ENCODE measurements around the gene ITPK1.

The ITPK1 gene

DNA sequence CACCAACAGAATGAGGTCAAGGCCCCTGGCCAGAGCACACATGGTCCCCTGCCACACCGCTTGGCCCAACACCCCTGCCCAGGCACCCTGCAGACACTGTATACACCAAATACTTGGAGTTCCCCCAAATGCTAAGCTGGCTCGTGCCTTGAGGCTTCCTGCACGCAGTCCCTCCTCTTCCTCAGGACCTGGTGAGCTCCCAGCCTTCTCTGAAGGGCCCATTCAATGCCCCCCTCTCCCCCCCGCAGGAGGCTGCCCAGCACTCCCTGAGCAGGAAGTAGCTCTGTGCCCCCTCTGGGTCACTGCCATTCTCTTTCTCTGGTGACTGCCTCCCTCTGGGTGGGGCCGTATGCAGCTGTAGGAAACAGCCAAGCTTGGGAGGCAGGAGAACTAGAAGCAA, 75.3 kb downstream of the ITPK1 start:
- no peak for DNase-seq

DNA sequence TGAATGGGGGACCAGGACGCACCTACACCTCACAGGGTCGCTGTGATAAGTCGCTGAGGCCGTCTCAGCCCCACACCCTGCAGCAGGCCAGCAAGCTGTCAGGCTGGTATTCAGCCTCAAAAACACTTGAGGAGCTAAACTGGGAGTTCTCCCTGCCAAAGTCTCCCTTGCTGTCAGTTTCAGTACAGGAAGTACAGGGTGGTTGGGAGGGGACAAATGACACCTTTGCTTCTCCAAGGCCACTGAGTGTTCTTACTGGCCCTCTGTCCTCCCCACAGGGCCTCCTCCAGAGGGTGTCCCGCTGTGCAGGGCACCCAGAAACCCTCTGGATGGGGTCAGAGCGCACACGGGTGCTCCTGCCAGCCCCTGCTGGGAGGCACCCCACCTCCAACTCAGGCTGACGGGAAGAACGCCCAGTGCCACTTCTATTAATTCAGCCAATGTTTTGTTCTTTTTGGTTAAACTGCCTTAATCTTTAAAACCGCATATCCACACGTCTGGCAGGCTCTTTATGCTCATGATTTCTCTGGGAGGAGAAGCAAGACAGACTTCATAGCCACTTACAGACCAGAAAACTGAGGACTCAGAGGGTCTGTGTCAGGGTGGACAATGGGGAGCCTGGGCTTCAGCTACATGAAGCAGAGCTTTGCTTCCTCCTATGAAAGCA, 75.9 kb downstream of the ITPK1 start:
- no peak for DNase-seq

DNA sequence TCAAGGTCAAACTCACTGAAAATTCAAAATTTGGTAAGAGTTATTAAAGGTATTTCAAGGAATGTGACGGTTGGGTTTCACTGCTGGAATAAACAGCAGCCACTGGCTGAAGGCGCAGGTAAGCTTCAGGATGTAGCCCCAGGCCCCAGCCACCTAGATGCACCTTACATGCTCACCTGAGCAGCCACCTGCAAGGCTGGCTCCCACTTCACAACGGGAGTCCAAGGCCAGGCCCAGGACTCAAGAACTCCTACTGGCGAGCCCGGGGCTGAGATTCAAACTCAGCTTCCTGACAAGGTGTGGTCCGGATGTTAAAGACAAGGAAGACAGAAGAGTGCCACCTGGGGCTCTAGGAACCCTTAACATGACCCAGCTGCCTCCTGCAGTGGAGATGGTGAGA, 78.4 kb downstream of the ITPK1 start:
- DNase-seq = no peak

DNA sequence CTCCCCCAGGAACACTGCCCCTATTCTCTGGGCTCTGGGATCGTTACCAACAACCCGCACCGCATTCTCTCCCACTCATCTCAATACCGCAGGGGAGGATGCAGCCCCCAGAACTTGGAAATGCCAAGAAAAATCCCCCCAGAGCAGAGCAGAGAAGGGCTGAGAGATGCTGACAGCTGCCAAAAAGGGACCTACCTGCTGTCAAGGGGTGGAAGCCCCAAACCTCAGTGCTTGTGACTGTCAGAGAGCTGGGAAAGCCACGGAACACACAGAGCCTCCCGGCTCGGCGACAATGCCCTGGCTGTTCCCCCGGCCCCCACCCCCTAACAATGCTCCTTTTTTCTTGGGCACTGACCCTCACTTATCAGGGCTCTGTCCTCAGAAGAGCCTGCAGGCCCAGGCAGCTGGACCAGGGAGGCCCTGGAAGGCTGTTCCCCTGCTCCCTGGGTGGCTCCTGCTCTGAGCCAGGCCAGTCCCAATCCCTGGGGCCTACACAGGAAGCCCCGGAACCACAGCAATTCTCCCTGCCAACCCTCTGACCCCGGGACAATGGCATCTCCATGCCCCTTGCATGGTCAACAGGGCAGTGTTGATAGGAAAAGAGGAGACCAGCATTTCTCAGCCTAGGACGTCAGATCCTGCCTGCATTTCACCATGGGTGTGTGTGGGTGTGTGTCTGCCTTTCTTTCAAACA, 78.9 kb downstream of the ITPK1 start:
- no peak for DNase-seq

DNA sequence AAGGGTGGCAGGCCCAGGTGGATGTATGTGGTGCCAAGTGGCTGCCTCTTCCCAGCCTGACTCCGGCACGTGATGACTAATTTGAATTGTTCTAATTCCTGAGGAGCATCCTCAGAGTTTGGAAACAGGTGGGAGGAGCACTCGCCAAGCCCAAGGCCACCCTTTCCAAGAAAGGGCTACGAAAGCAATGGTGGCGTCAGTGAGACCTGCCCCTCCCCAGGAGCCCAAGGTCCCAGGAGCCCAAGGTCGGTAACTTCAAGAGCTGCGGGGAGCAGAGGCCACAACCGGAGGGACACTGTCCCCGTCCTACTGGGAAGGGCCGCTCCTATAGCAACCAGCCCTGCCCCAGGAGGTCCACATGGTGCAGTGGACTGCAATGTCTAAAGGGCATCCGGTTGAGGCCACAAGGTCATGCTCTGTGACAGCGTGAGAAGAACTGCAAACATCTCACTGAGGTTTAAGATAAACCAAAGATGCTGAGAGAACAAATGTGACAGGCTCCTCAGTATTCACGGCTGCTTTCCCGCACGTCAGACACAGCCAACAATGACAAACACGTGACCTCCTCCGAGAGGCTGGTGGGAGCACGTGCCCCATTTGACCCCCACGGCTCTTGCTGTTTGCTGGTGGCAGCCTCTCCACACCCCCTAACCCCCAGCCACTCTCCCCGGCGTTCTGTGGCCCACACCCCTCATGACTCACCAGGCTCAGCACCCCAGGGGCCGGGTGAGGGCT, 79.6 kb downstream of the ITPK1 start:
- DNase-seq = no peak

DNA sequence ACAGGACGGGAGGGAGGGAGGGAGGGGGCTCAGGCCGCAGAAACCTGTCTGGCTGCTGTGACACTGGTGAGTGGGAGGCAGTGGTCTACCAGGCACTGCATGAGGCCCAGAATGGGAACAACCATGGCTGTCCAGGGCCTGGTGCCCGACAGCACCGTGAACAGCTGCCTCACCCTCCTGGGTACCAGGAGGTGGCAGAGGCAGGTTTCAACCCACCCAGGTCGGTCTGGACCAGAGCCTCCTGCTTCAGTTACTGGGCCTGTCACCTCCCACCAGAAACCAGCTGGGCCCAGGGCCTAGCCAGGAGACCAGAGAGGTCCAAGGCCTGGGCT, 80.2 kb downstream of the ITPK1 start:
- DNase-seq = no peak

DNA sequence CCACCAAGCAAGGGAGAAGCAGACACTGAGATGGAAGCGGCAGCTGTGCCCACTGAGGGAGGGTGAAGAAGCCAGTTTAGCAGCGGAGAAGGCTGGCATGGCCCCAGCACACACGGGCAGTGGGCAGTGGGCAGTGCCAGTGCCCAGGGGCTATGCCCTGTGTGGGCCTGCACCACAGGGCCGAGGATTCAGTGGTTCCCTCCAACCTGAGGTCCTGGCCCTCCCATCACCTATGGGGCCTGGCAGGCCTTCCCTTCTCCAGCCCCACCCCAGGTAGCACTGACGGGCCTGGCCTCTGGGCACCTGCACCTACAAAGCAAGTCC, 81.1 kb downstream of the ITPK1 start:
- no peak for DNase-seq

DNA sequence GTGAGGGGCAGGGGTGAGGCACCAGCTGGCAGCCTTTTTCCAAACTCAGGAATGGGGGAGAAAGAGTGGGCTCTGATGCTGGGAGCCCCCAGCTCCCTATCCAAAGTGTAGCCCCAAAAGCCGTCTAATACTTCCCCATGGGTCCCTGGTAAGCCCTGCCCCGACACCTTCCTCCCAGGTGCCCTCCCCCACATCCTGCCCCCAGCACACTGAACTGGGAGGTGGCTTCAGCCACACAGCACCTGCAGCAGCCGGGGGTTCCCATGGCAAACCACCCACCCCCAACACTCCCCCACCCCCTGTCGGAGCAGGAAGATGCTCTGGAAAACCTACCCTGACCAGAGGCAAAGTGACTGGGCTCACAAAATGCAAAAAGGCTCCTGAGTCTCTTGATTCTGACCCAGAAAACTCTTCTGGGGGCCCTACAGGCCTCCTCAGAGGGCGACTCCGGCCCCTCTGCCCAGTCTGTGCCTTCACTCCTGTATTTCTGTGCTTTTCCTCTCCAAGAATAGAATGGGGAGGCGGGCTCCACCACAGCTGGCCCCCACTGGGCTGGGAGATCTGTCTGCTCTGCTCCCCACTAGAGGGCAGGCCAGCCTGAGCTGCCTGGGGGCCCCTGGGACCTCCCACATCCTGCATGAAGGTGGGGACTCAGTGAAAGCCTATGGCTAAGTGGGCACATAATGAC, 81.6 kb downstream of the ITPK1 start:
- peak; percentile 5 for DNase-seq

DNA sequence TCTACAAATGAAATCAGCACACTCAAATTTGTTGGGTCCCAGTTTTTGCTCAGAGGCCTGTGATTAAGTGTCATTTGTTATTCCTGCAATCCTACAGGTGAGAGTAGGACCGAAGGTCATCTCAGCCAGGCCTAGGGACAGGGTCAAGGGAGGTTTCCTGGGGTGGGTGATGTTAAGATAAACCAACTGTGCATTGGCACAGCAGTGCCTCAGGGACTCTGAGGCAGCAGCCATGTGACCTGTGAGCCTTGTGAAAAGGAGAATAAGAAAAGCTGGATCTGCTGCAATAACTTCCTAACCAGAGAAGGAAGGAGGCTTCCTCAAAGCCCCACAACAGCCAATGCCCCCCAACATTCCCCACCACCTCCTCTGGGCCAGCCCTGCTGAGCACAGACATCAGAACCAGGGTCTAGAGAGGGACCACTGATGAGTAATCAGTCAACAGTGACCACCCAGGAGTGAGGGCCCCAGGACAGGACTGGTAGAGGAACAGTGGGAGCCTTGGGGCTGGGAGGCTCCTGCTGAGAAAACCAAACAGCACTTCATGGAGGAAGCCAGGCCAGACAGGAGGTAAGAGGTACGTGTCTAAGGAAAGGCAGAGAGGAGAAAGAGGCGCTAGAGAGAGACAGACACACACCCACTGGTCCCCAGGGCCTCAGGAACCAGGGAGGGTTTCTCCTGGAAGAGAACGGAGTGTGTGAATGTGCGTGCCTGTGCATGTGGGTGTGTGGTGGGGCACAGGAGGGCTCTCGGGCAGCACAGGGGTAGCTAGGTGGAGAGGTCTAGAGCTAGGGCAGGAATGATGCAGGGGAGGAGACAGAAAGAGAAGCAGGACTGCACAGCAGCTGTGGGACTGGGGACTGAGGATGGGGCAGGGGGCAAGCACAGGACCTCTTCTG, 82.4 kb downstream of the ITPK1 start:
- no peak for DNase-seq

DNA sequence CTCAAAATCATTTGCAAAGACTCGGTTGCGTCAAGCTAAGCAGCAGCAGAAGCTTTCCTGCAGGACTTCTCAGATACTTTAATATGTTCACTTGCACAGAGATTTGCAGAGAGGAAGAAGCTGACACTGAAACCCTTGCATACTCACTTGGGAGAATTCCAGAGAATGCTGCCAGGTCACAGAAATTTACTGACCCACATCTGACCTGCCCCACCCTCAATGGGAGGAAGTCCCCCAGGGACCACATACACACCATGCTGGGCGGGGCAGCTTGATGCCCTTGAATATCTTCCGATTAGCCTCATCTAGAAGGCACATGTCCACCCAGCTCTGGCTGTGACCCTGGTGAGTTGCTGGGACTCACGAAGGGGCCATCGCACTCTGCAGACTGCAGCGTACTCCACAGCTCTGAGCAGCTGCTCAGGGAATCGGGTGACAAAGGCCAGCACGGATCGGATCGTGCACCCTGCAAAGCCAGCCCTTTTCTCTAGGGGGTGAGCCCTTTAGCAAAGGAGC, 83.2 kb downstream of the ITPK1 start:
- DNase-seq = no peak

DNA sequence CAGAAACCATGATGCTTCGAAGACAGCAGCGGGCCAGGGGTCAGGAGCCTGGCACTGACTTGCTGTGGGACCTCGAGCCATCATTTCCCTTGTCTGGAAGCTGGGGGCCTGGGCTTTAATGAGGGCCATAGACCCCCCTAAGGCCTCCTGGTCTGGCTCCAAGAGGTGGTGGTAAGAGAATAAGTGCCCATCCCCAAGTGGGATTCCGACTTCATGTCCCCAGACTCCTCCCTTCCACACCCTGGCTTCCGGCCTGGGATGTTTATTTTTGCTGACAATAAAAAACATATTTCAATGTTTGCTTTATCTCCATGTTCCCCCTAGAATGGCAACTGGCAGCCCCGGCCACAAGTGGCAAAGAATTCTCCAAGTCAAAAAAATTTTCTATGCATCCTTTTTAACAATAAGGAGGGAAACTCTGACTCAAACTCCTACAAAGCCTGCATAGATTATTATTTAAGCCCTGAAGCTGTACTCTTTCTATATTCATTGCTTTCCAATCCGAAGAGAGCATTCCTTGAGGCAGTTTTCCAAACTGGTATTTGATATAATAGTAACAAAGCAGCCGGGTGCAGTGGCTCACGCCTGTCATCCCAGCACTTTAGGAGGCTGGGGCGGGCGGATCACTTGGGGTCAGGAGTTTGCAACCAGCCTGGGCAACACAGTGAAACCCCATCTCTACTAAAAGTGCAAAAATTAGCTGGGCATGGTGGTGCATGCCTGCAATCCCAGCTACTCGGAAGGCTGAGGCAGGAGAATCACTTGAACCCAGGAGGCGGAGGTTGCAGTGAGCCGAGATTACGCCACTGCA, 84.0 kb downstream of the ITPK1 start:
- DNase-seq = no peak

DNA sequence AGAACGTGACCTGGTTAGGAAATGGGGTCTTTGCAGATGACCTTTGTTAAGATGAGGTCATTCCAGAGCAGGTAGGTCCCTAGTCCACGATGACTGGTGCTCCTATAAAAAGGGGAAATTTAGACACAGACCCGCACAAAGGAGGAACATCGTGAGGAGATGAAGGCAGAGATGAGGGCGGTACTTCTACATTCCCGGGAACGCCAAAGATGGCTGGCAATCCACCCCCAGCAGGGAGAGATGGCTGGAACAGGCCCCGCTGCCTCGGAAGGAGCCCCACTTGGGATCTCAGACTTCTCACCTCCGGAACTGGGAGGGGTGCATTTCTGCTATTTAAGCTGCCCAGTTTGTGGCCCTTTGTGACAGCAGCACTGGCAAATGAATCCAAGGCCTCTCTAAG, 85.0 kb downstream of the ITPK1 start:
- no peak for DNase-seq

DNA sequence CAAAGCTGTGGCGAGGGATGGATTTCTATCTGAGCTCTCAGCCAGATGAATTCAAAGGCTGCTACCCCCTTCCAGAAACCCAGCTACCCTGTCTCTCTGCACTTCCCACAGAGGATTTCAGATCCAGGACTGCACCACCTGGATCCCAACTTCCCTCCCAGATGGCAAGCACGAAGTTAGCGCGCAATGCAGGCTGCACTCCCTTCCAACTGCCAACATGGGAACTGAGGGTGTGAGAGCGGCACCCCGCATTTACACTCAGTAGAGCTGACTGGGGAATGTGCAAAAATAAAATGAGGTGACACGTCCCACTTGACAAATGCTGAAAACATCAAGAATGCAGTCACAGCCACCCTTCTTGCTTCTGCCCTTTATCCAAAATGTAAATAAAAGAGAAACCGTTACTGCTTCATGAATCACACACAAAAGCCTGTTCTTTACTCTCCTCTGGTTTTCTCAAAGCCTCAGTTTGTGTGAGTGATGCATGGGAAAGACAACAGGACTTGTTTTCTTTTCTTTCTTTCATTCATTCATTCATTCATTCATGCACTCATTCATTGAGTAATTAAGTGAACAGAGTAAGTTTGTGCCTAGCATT, 85.7 kb downstream of the ITPK1 start:
- DNase-seq = no peak

DNA sequence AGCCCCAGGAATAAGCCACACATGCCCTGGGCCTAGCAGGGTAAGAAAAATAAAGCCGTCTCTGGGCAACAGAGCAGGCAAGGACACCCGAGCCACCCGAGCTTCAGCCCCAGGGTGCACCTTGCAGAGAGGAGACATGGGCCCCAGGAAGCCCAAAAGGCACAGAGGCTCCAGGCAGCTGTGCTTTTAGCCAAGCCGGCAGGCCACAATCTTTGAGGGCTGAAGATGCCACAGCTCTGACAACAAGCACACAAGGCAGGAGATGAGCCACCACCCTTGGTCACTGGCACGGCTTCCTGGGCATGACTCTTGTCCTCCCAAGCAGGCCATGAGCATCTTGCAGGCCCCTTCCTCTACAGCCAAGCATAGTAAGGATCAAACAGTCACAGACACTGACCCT, 86.3 kb downstream of the ITPK1 start:
- no peak for DNase-seq

DNA sequence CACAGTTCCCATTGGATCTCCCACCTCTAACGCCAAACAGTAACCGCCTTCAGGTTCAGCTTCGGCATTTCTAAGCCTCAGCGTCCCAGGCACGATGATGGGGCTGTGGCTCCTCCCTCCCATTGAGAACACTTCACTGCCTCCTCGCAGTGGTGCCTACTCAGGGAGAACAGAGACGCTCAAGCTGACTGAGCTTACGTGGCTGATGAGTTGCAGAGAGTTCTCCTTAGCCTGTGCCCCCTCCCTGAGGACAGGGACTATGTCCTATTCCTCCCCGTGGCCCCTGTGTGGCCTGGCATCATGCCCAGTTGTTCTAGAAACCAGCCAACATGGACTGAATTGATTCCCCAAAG, 87.0 kb downstream of the ITPK1 start:
- no peak for DNase-seq

DNA sequence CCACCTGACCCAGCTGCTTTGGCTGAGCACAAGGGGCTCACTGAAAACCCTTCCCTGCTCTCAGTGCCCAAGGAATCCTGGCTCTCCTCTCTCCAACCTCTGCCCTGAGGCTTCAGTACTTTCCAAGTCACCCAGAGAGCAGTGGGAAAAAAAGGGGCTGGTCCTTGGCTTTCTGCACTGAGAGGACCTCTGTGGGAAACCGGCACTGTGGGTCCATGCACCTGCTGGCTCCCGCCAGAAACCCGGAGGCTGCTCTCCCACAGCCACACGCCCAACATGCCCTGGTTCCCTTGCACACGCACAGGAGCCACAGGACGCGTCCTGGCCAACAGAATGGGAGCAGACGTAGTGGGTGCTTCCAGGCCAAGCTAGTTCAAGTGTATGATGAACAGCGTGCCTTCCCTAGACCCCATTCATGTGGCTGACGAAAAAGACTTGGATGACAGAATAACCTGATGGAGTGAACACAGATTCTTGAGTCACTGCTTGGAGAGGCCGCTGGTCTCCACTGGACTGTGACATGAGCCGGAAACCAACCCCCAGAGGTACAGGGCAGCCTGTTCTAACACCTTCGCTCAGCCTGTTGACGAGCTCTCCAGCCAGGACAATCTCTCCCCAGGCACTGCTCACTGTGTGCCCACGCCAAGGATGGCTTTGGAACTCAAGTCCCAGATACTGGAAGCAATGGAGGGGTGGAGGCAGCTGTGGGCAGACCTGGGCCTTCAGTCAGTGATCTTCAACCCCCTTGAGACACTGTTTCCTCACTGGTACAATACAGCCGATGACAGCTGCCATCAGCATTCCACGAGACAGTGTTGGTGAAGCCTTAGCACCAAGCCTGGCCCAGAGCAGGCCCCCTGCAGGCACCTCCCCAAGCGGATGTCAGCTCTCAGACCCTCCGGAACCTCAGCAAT, 87.7 kb downstream of the ITPK1 start:
- no peak for DNase-seq

DNA sequence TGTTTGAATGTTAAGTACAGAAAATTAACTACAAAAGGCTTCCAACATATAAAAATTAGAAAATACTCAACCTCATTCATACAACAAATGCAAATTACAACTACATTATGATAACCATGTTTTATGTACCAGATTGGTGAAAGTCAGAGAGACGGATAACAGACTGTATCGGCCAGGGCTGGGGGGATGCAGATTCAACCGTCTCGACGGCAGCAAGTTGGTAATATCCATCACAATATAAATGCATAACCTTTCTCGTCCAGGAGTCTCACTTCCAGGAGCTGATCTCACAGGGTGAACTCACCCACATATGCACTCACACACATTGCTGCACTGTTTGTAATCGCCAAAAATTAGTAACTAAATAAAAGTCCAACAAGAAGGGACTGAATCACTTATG, 89.4 kb downstream of the ITPK1 start:
- no peak for DNase-seq

DNA sequence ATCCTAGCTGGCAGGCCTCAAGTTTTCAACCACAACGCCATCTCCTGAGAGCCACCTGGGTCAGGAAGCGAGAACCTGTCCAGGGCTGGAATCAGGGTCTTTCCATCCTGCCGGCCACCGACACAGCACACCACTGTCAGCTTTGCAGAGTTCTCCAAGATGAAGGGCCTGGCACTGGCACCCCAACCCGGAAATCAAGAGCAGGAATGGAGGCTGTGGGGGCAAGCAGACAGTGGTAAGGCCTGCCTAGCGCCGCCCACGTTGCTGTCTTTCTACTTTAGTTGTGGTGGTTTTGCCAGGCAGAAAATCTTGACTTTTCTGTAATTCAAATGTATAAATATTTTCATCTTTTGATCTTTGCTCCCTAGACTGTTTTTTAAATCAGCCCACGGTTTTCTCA, 90.7 kb downstream of the ITPK1 start:
- DNase-seq = no peak

DNA sequence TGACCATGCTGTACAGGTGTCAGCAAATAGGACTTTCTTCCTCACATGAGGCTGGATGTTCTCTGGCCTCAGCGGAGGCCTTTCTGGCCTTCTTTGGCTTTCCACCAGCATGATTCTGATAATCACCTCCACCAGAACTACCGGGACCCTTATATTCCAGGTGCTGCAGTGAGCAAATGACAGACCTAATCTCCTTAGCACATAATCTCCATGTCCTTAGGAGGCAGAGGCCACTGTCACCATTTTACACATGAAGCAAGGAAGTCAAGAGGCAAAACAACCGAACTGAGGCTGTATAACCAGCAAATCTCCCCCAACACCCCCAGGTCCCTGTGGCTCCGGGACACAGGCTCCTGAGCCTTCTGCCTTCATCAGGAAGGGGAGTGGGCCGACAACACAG, 91.2 kb downstream of the ITPK1 start:
- DNase-seq = no peak

DNA sequence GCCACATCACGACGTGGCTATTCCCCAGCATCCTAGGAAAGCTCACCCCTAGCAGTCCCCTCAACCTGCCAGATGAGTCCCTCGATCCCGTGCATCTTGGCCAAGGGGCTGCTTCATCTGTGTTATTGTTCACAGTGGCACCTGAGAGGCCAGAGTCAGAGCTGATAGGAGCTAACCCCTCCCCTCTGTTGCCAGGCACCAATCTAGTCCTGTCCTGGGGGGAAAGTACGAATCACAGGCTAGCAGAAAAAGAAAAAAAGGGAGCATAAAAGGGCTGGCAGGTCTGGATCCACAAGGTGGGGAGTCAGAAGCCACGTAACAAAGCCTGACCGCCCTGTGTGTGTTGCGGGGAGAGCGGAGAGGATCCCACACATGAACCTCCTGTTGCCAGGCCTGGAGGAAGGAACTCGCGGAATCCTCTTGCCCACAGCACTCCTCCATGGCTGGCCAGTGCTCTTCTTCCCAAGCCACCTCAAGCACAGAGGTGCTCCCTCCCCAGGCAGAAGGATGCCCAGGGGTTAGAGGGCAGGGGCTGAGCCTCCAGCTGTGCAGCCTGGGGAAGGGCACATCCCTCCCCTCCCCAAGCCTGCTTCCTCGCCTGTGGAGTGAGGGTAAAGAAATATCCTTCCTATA, 91.8 kb downstream of the ITPK1 start:
- no peak for DNase-seq

Measured in T-helper 9 cell (primary cell).